ENCODE measurements around the gene ADGRG2. TPM values are rescaled to one million over a fixed set of nuclear protein-coding genes. Genes with fewer than 3 reads are reported as not detected.

Gene ADGRG2
- total and polyA plus RNA-seq, 2 donors (not counting 1 experiment from before 2014, with no cell fraction given), result not detected

GRCh38 chrX:19091596-19091995 is 30.7 kb downstream of the ADGRG2 start:
- TF ChIP-seq EZH2 (IDR thresholded peaks at IDR 0.05; ENCODE audit: borderline replicate concordance, insufficient read depth, low read depth, low read length, poor library complexity, severe bottlenecking), result no peak
- TF ChIP-seq CTCF (IDR thresholded peaks at IDR 0.05), result no peak
- intact Hi-C loops (cut with micrococcal nuclease), result no loop called here
- Histone ChIP-seq H3K79me2 (ENCODE audit: control insufficient read depth, insufficient read depth, low read length) (no peaks in the 10 kb centered on the region), H3K27me3 (replicated peaks in 1 of 4; ENCODE audit: control extremely low read depth in 1 of 4, control insufficient read depth in 3 of 4, insufficient read depth in 4 of 4, low read length in 3 of 4) (no peaks in the 10 kb centered on the region), H3K4me3 (ENCODE audit: control extremely low read depth in 1 of 5, extremely low read depth in 1 of 5, insufficient read depth in 1 of 5, low read depth in 2 of 5, low read length in 4 of 5) (no peak overlapping the region), H3K27ac (ENCODE audit: low read length in 2 of 2) (no peak overlapping the region), H4K20me1 (ENCODE audit: control insufficient read depth, insufficient read depth, low read length, poor library complexity, severe bottlenecking) (no peaks in the 10 kb centered on the region), H3K36me3 (replicated peaks in 1 of 2; ENCODE audit: control extremely low read depth in 1 of 2, control insufficient read depth in 1 of 2, extremely low read depth in 1 of 2, insufficient read depth in 2 of 2, low read length in 1 of 2) (no peaks in the 10 kb centered on the region), H2AFZ (ENCODE audit: insufficient read depth, low read depth, low read length, poor library complexity, severe bottlenecking) (no peak overlapping the region), H3K4me1 (ENCODE audit: control insufficient read depth in 2 of 2, insufficient read depth in 2 of 2, low read length in 2 of 2) (no peaks in the 10 kb centered on the region), H3K4me2 (replicated peaks; ENCODE audit: low read depth, low read length, poor library complexity, severe bottlenecking) (no peak overlapping the region), H3K9me3 (ENCODE audit: control extremely low read depth in 1 of 3, control insufficient read depth in 2 of 3, insufficient read depth in 1 of 3, low read length in 2 of 3) (peaks cover 0 to 11% (median 0%) of the 10 kb centered on the region in 3 donors), H3K9ac (ENCODE audit: low read length) (no peak overlapping the region)
- ATAC-seq (ENCODE audit: low read depth) (no peak), DNase-seq (no peak)
- H3K4me1 Mint-ChIP-seq, result no peaks in the 10 kb centered on the region
- POLR2A ChIA-PET, result no interaction called here
- H3K27ac Mint-ChIP-seq, result no peak overlapping the region
- no peak overlapping the region for H3K4me3 Mint-ChIP-seq
- CTCF ChIA-PET, result no interaction called here
- 94% methylated on average over 6 of the region's 6 CpGs for WGBS (ENCODE audit: insufficient coverage)
- H3K27me3 Mint-ChIP-seq, result peaks cover 4% of the 10 kb centered on the region
- peaks cover 5% of the 10 kb centered on the region for H3K9me3 Mint-ChIP-seq (ENCODE audit: insufficient read depth)

GRCh38 chrX:19089555-19090040 is 32.7 kb downstream of the ADGRG2 start:
- no peak overlapping the region for H3K4me3 Mint-ChIP-seq
- intact Hi-C loops (cut with micrococcal nuclease), result no loop called here
- H3K9me3 ChIP-seq (ENCODE audit: control extremely low read depth in 1 of 3, control insufficient read depth in 2 of 3, insufficient read depth in 1 of 3, low read length in 2 of 3), result peaks cover 0 to 11% (median 0%) of the 10 kb centered on the region in 3 donors
- 50% methylated on average over 1 of the region's 2 CpGs for WGBS (ENCODE audit: insufficient coverage)
- no peak overlapping the region for H3K4me3 ChIP-seq (ENCODE audit: control extremely low read depth in 1 of 5, extremely low read depth in 1 of 5, insufficient read depth in 1 of 5, low read depth in 2 of 5, low read length in 4 of 5)
- H3K4me2 ChIP-seq (replicated peaks; ENCODE audit: low read depth, low read length, poor library complexity, severe bottlenecking), result no peak overlapping the region
- TF ChIP-seq CTCF (IDR thresholded peaks at IDR 0.05), result no peak
- no peaks in the 10 kb centered on the region for H3K36me3 ChIP-seq (replicated peaks in 1 of 2; ENCODE audit: control extremely low read depth in 1 of 2, control insufficient read depth in 1 of 2, extremely low read depth in 1 of 2, insufficient read depth in 2 of 2, low read length in 1 of 2)
- CTCF ChIA-PET, result no interaction called here
- POLR2A ChIA-PET, result no interaction called here
- ATAC-seq (ENCODE audit: low read depth) (no peak), DNase-seq (no peak)
- no peaks in the 10 kb centered on the region for H3K79me2 ChIP-seq (ENCODE audit: control insufficient read depth, insufficient read depth, low read length)
- no peak overlapping the region for H3K27ac ChIP-seq (ENCODE audit: low read length in 2 of 2)
- H3K27me3 ChIP-seq (replicated peaks in 1 of 4; ENCODE audit: control extremely low read depth in 1 of 4, control insufficient read depth in 3 of 4, insufficient read depth in 4 of 4, low read length in 3 of 4), result no peaks in the 10 kb centered on the region
- H3K9me3 Mint-ChIP-seq (ENCODE audit: insufficient read depth), result peaks cover 5% of the 10 kb centered on the region
- H3K27ac Mint-ChIP-seq, result no peak overlapping the region
- H3K4me1 Mint-ChIP-seq, result no peaks in the 10 kb centered on the region
- H3K27me3 Mint-ChIP-seq, result peaks cover 4% of the 10 kb centered on the region
- no peak overlapping the region for H2AFZ ChIP-seq (ENCODE audit: insufficient read depth, low read depth, low read length, poor library complexity, severe bottlenecking)
- no peak overlapping the region for H3K9ac ChIP-seq (ENCODE audit: low read length)
- no peaks in the 10 kb centered on the region for H3K4me1 ChIP-seq (ENCODE audit: control insufficient read depth in 2 of 2, insufficient read depth in 2 of 2, low read length in 2 of 2)
- H4K20me1 ChIP-seq (ENCODE audit: control insufficient read depth, insufficient read depth, low read length, poor library complexity, severe bottlenecking), result no peaks in the 10 kb centered on the region

Data from B cell (primary cell).